ENCODE results near the gene UST. TPM values are rescaled to one million over a fixed set of nuclear protein-coding genes. Genes with fewer than 3 reads are reported as not detected.

The UST gene
- total RNA-seq, 4 donors from 2014 or later, result 4.8 to 9.0 (median 7.8) TPM

- H3K4me3 ChIP-seq, result no peak overlapping the region
- in situ Hi-C loops (cut with MboI; ENCODE audit: low pct_ligation_motif_present in 1 of 4, low pct_unique_long_range_greater_than_20kb in 1 of 4, low sequenced_read_pairs in 3 of 4) (no loop called here), intact Hi-C loops (cut with DNase I; ENCODE audit: low total_unique reads) (no loop called here)
- DNase-seq, result no peak
- 88 to 100% methylated on average over 1 to 2 of the region's 2 CpGs for WGBS, 2 donors (ENCODE audit: low coverage in 1 of 2)
- TF ChIP-seq CTCF (IDR thresholded peaks at IDR 0.05) (no peak), POLR2A (IDR thresholded peaks at IDR 0.05) (no peak), POLR2AphosphoS5 (IDR thresholded peaks at IDR 0.05) (no peak), EP300 (IDR thresholded peaks at IDR 0.05; ENCODE audit: low read depth) (no peak)
- no peaks in the 10 kb centered on the region for H3K36me3 ChIP-seq
- H3K9me3 ChIP-seq, result no peaks in the 10 kb centered on the region
- no peaks in the 10 kb centered on the region for H3K27me3 ChIP-seq
- no peaks in the 10 kb centered on the region for H3K4me1 ChIP-seq
- H3K27ac ChIP-seq, result no peak overlapping the region
Measured at GRCh38 chr6:149112976-149113375, 366.1 kb downstream of the UST start.

GRCh38 chr6:149114167-149114566 lies 367.3 kb downstream of the UST start:
- no peak for TF ChIP-seq POLR2AphosphoS5 (IDR thresholded peaks at IDR 0.05)
- TF ChIP-seq POLR2A (IDR thresholded peaks at IDR 0.05), result no peak
- TF ChIP-seq EP300 (IDR thresholded peaks at IDR 0.05; ENCODE audit: low read depth), result no peak
- TF ChIP-seq CTCF (IDR thresholded peaks at IDR 0.05), result no peak
- no peak for DNase-seq
- H3K27me3 ChIP-seq, result no peaks in the 10 kb centered on the region
- in situ Hi-C loops (cut with MboI; ENCODE audit: low pct_ligation_motif_present in 1 of 4, low pct_unique_long_range_greater_than_20kb in 1 of 4, low sequenced_read_pairs in 3 of 4), result no loop called here
- no peak overlapping the region for H3K27ac ChIP-seq
- no peaks in the 10 kb centered on the region for H3K9me3 ChIP-seq
- H3K4me1 ChIP-seq, result no peaks in the 10 kb centered on the region
- intact Hi-C loops (cut with DNase I; ENCODE audit: low total_unique reads), result no loop called here
- H3K4me3 ChIP-seq, result no peak overlapping the region
- WGBS, 2 donors (ENCODE audit: low coverage in 1 of 2), result 82 to 85% methylated on average over 2 to 4 of the region's 4 CpGs
- no peaks in the 10 kb centered on the region for H3K36me3 ChIP-seq

GRCh38 chr6:149118737-149119653 lies 372.2 kb downstream of the UST start:
- WGBS, 2 donors (ENCODE audit: low coverage in 1 of 2), result 58 to 88% methylated on average over 2 to 3 of the region's 3 CpGs

More at GRCh38 chr6:149118737-149119653, 372.2 kb downstream of the UST start:
- in situ Hi-C loops (cut with MboI; ENCODE audit: low pct_ligation_motif_present in 1 of 4, low pct_unique_long_range_greater_than_20kb in 1 of 4, low sequenced_read_pairs in 3 of 4), result no loop called here
- TF ChIP-seq CTCF (IDR thresholded peaks at IDR 0.05), result no peak
- TF ChIP-seq POLR2A (IDR thresholded peaks at IDR 0.05), result no peak
- TF ChIP-seq EP300 (IDR thresholded peaks at IDR 0.05; ENCODE audit: low read depth), result no peak
- no peak for TF ChIP-seq POLR2AphosphoS5 (IDR thresholded peaks at IDR 0.05)
- no peaks in the 10 kb centered on the region for H3K4me1 ChIP-seq
- intact Hi-C loops (cut with DNase I; ENCODE audit: low total_unique reads), result no loop called here
- H3K36me3 ChIP-seq, result no peaks in the 10 kb centered on the region
- no peak for DNase-seq
- H3K27me3 ChIP-seq, result no peaks in the 10 kb centered on the region
- no peaks in the 10 kb centered on the region for H3K9me3 ChIP-seq
- H3K4me3 ChIP-seq, result no peak overlapping the region
- H3K27ac ChIP-seq, result no peak overlapping the region
